Upper lobe of left lung (tissue), 4 donors: ENCODE measurements around the gene CDK4.

Experiments
- CTCF ChIP-seq, 6 experiments: fragments of 450-650 bp in 4 of 6; fragments of 200-600 bp in 2 of 6; sonication (generic) in 2 of 6; IDR thresholded peaks; one replicate each; pipeline ENCODE4 v1.5.1; 2016 to 2019; ENCODE audit warnings: antibody characterized with exemption in 6 of 6
- POLR2A ChIP-seq, 4 donors: fragments of 450-650 bp; IDR thresholded peaks; one replicate each; pipeline ENCODE4 v1.5.1; 2016 to 2017; ENCODE audit warnings: antibody characterized with exemption in 4 of 4, mild to moderate bottlenecking in 2 of 4
- POLR2AphosphoS5 ChIP-seq, 2 donors: sonication (generic); formaldehyde crosslinking; IDR thresholded peaks; one replicate each; pipeline ENCODE4 v1.5.1; 2017; ENCODE audit warnings: antibody characterized with exemption in 2 of 2

GRCh38 chr12:57739914-57740538 is 12.1 kb downstream of the CDK4 start:
- TF ChIP-seq CTCF (IDR thresholded peaks at IDR 0.05) (no peak), POLR2AphosphoS5 (IDR thresholded peaks at IDR 0.05) (no peak), POLR2A (IDR thresholded peaks at IDR 0.05) (no peak)
